Mucosa of rectum (tissue), 2 donors: Measurements from ENCODE around the gene INSYN1.
"Not testable (repeated sequence)": the region's sequence is repeated elsewhere in the genome, so short reads cannot be mapped to it uniquely, and the experiment has no call there.

Source experiments
- H3K27ac ChIP-seq, 2 donors: one replicate each; pipeline ENCODE4 v1.7.0; 2013; ENCODE audit warnings: inconsistent platforms in 2 of 2, low read depth in 2 of 2, low read length in 2 of 2
- H3K27me3 ChIP-seq, 2 donors: one replicate each; pipeline ENCODE4 v1.7.0; 2013; ENCODE audit warnings: low read length in 2 of 2; ENCODE audit not compliant: control insufficient read depth in 2 of 2, insufficient read depth in 2 of 2
- H3K36me3 ChIP-seq, 2 donors: one replicate each; pipeline ENCODE4 v1.7.0; 2013; ENCODE audit warnings: low read length in 2 of 2; ENCODE audit not compliant: control insufficient read depth in 2 of 2, insufficient read depth in 2 of 2
- H3K4me1 ChIP-seq, 2 donors: one replicate each; pipeline ENCODE4 v1.7.0; 2013; ENCODE audit warnings: low read length in 2 of 2, mild to moderate bottlenecking in 1 of 2; ENCODE audit not compliant: control insufficient read depth in 2 of 2, insufficient read depth in 2 of 2
- H3K4me3 ChIP-seq, 2 donors: one replicate each; pipeline ENCODE4 v1.7.0; 2013; ENCODE audit warnings: low read length in 2 of 2
- H3K9ac ChIP-seq, 2 donors: one replicate each; pipeline ENCODE4 v1.7.0; 2013; ENCODE audit warnings: low read length in 2 of 2, low read depth in 1 of 2, mild to moderate bottlenecking in 1 of 2
- H3K9me3 ChIP-seq, 2 donors: one replicate each; pipeline ENCODE4 v1.7.0; 2013; ENCODE audit warnings: low read length in 2 of 2; ENCODE audit not compliant: control insufficient read depth in 2 of 2
- donor health status: healthy.
- donor health status: Normal muscosa, but diverticular disease.

INSYN1 gene

DNA sequence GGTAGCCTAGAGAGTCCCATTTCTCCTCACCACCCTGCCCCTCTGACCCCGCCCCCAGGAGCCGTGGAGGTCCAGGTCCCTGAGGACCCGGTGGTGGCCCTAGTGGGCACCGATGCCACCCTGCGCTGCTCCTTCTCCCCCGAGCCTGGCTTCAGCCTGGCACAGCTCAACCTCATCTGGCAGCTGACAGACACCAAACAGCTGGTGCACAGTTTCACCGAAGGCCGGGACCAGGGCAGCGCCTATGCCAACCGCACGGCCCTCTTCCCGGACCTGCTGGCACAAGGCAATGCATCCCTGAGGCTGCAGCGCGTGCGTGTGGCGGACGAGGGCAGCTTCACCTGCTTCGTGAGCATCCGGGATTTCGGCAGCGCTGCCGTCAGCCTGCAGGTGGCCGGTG lies 49.5 kb downstream of the INSYN1 start:
- not testable (repeated sequence) for H3K27ac ChIP-seq, H3K27me3 ChIP-seq, H3K4me3 ChIP-seq, H3K9me3 ChIP-seq, H3K4me1 ChIP-seq, H3K9ac ChIP-seq
- H3K36me3 ChIP-seq, result peaks cover 15 to 16% of the 10 kb centered on the region in 2 donors

DNA sequence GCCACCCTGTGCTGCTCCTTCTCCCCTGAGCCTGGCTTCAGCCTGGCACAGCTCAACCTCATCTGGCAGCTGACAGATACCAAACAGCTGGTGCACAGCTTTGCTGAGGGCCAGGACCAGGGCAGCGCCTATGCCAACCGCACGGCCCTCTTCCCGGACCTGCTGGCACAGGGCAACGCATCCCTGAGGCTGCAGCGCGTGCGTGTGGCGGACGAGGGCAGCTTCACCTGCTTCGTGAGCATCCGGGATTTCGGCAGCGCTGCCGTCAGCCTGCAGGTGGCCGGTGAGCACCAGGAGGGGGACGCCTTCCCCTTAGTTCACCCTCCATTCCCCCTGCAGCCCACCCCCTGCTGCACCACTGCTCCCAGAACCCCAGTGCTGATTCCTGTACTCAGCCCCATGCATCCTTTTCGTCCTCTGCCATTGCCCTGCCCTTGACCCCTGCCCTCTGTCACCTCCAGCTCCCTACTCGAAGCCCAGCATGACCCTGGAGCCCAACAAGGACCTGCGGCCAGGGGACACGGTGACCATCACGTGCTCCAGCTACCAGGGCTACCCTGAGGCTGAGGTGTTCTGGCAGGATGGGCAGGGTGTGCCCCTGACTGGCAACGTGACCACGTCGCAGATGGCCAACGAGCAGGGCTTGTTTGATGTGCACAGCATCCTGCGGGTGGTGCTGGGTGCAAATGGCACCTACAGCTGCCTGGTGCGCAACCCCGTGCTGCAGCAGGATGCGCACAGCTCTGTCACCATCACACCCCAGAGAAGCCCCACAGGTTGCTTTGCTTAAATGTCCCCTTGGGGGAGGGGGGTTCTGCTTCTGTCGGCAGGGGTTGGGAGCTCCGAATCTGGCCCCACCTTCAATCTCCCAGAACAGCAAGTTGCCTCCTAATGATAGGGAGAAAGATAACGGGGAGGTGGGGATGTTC lies 50.6 kb downstream of the INSYN1 start:
- not testable (repeated sequence) for H3K9ac ChIP-seq, H3K27ac ChIP-seq, H3K27me3 ChIP-seq, H3K4me1 ChIP-seq, H3K9me3 ChIP-seq, H3K4me3 ChIP-seq
- H3K36me3 ChIP-seq, result peaks cover 10 to 11% of the 10 kb centered on the region in 2 donors

DNA sequence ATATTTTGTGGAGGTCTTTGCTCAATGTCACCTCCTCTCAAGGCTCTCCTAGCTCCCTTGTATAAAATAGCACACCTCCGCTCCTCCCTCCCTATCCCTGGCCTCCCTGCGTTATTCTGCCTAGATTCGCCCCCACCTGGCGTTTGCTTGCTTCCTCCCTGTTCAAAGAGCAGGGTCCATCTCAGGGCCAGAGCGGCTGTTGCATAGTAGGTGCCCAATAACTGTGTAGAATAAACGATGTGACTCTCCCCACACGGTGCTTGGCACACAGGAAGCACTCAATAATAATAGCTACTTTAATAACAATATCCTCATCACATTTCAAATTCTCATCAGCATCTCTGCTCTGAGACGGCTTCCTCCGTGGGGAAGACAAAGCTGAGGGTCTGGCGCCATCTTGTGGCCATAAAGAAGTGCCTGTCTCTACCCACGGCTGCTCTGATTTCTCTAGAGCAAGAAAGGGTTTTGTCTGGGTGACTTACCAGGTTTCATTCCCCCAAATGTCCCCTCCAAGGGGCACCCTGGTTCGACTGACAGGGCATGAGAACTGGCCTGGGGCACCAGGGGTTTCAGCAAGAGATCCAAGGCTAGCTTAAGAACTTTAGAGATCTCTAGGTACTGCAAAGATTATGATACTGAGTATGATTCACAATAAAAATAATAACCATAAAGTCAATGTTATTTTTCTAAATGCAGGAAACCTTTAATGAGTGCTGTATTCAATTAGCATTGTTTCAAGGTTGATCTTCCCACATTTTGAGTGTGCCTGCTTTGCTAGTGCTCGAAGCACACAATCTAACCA lies 52.9 kb downstream of the INSYN1 start:
- peaks cover 5 to 7% of the 10 kb centered on the region in 2 donors for H3K36me3 ChIP-seq
- no peak overlapping the region for H3K27ac ChIP-seq
- no peak overlapping the region for H3K4me3 ChIP-seq
- peaks cover 0 to 2% of the 10 kb centered on the region in 2 donors for H3K27me3 ChIP-seq
- peaks cover 8 to 10% of the 10 kb centered on the region in 2 donors for H3K4me1 ChIP-seq
- no peak overlapping the region for H3K9ac ChIP-seq
- no peaks in the 10 kb centered on the region for H3K9me3 ChIP-seq

DNA sequence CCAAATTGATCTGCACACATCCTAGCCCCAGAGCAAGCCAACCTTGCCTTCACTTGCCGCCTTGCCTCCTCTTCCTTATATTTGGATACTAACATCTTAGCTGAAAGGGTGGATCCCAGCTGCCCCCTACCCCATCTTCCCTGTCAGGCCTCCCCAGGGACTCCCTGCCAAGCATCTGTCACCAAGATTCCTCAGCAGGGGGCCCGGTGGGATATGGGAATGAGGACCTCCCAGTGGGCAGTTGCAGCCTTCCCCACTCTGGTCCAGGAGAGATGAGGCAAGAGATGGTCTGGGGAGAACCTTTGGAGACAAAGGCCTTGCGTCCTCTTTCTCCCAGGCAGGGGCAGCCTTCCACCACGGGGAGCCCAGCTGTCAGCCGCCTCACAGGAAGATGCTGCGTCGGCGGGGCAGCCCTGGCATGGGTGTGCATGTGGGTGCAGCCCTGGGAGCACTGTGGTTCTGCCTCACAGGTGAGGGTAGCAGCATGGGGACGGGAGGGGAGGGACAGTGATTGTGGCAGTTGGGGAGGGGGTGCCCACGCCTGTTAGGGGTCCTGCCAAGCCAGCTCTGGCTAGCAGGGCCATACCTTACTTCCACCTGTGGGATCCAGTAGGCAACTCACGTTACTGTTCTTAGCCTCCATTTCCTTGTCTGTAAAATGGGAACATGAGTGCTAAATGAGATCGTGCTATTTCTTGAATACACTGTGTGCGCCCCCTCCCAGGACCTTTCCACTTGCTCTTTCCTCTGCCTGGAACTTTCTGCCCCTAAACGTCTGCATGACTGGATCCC lies 53.7 kb downstream of the INSYN1 start:
- H3K9ac ChIP-seq, result no peak overlapping the region
- no peak overlapping the region for H3K27ac ChIP-seq
- H3K36me3 ChIP-seq, result peaks cover 3 to 4% of the 10 kb centered on the region in 2 donors
- no peaks in the 10 kb centered on the region for H3K9me3 ChIP-seq
- H3K27me3 ChIP-seq, result peaks cover 0 to 2% of the 10 kb centered on the region in 2 donors
- no peak overlapping the region for H3K4me3 ChIP-seq
- peaks cover 8 to 10% of the 10 kb centered on the region in 2 donors for H3K4me1 ChIP-seq

DNA sequence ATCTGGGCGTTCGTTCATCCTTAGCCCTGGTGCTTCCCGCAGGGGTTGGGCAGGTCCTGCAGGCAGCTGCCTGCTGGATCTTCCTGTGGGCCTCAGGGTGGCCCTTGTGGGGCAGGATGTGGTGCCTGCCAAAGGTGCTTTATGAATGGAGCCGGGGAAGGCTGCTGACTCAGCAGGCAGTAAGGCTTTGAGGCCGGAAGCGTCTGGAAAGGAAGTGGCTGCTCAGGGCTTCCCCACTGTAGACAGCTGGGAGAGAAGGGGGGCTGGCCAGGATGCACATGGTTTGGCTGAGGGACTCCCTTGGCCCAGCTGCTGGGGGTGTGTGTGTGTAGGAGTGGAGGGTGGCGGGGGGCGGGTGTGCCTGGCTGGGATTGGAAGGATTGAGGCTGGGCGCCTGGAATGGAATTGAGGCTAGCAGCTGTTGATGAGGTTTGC lies 56.1 kb downstream of the INSYN1 start:
- Histone ChIP-seq H3K27ac (no peak overlapping the region), H3K27me3 (peaks cover 0 to 2% of the 10 kb centered on the region in 2 donors), H3K9me3 (no peaks in the 10 kb centered on the region), H3K9ac (no peak overlapping the region), H3K4me3 (no peak overlapping the region), H3K36me3 (no peaks in the 10 kb centered on the region), H3K4me1 (peaks cover 8 to 10% of the 10 kb centered on the region in 2 donors)

DNA sequence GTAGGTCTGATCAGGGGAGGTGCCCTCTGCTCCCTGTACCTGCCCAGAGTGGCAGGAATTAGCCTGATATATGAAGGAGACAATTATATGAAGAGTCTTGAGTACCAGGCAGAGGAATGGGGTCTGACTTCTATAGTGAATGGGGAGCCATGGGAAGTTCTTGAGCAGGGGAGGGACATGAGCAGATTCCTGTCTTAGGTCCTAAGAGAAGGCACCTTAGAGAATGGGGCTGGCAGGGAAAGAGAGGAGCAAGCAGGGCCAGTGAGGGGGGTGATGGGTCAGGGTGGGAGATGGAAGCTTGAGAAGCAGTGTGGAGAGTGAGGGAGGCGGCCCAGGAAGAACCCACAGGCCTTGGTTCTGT lies 56.5 kb downstream of the INSYN1 start:
- Histone ChIP-seq H3K4me3 (no peak overlapping the region), H3K9me3 (no peaks in the 10 kb centered on the region), H3K9ac (no peak overlapping the region), H3K4me1 (peaks cover 8 to 10% of the 10 kb centered on the region in 2 donors), H3K36me3 (no peaks in the 10 kb centered on the region), H3K27ac (peak overlapping the region in 1 of 2 donors; percentile 1), H3K27me3 (peaks cover 0 to 2% of the 10 kb centered on the region in 2 donors)

DNA sequence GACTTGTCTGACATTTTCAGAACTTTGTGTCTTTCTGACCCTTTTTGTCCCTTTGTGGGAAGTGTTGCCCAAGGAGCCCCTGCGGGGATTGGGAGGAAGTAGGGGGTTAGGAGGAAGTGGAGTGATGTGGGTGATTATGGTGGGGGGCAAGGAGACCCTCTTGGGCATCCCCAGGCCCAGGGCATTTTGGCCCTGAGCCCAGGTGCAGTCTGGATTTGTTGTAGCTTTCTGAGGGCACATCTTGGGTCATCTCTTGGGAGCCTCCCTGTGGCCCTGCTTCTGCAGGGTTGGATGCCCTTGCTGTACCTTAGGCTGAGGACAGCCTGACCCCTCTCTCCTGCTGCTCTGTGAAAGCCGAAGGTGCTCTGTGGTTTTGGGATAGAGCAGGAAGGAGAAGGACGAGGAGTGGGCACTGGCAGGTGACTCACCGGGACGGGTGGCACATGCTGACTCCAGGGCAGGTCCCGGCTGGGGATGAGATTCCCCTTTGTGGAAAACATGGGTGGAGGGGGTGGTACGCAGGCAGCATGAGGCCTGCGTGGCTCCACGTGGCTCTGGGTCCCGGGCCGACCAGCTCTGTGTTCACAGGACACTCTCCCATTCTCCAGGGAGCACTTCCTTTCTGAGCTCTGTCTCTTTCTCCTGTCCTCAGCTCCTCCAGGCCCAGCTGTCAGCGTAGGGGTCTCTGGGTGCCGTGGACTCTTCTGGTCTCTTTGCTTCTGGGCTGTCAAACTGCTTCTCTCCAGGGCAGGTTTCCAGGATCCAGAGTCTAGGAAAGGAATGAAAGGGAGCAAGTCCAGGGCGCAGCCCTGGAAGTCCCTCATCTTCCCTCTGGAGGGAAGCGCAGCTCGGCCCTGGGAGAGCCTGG lies 57.1 kb downstream of the INSYN1 start:
- Histone ChIP-seq H3K27me3 (peaks cover 0 to 2% of the 10 kb centered on the region in 2 donors), H3K4me3 (no peak overlapping the region), H3K4me1 (peaks cover 10 to 11% of the 10 kb centered on the region in 2 donors), H3K36me3 (no peaks in the 10 kb centered on the region), H3K9me3 (no peaks in the 10 kb centered on the region), H3K27ac (peak overlapping the region in 1 of 2 donors; percentile 1), H3K9ac (no peak overlapping the region)

DNA sequence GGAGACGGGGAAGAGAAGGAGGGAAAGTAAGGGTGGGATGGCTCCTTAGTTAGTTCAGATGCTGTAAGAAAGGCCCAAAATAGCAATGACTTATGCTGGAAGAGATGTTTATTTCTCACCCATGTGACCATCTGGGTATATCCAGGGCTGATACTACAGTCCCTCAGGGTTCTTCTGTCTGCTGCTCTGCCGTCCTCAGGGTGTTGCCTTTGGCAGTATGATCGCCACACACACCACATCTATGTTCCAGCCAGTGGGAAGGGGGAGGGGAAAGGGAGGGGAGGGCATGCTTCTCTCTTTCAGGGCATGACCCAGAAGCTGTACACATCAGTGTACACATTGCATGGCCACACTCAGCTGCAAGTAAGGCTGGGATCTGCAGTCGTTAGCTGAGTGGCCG lies 58.7 kb downstream of the INSYN1 start:
- H3K36me3 ChIP-seq, result no peaks in the 10 kb centered on the region
- no peaks in the 10 kb centered on the region for H3K9me3 ChIP-seq
- no peak overlapping the region for H3K4me3 ChIP-seq
- H3K27ac ChIP-seq, result no peak overlapping the region
- H3K9ac ChIP-seq, result no peak overlapping the region
- H3K27me3 ChIP-seq, result peaks cover 0 to 2% of the 10 kb centered on the region in 2 donors
- H3K4me1 ChIP-seq, result peaks cover 7 to 11% of the 10 kb centered on the region in 2 donors

DNA sequence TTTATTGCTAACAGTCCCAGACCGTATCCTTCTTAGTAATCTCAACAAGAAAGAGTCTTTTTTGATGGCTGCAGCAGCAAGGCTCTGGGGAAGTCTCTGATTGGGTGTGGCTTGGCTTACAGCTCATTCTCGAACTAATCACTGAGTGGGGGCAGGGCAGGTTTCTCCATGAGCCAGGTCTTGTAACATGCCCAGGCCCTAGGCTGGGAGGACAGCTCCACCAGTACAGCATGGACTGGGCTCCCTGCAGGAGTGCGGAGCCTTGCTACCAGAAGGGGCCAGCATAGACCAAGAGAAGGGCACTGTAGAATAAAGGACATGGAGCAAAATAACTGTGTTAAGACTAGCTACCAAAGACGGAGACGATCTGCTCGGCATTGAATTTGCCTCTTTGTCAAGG lies 61.8 kb downstream of the INSYN1 start:
- Histone ChIP-seq H3K9ac (no peak overlapping the region), H3K27me3 (no peaks in the 10 kb centered on the region), H3K9me3 (no peaks in the 10 kb centered on the region), H3K27ac (no peak overlapping the region), H3K4me1 (peaks cover 2 to 3% of the 10 kb centered on the region in 2 donors), H3K36me3 (no peaks in the 10 kb centered on the region), H3K4me3 (no peak overlapping the region)
